SK-N-MC (cell line): Measurements from ENCODE around the gene XRCC6.
"Not testable (repeated sequence)": the region's sequence is repeated elsewhere in the genome, so short reads cannot be mapped to it uniquely, and the experiment has no call there.

Experiments
- EZH2 ChIP-seq: fragments of 200-600 bp; sonication (generic); IDR thresholded peaks from one replicate; pipeline ENCODE4 v1.6.1; 2017; ENCODE audit warnings: antibody characterized with exemption
- POLR2AphosphoS5 ChIP-seq: IDR thresholded peaks from 2 replicates; pipeline ENCODE4 v1.6.1; 2012; ENCODE audit warnings: mild to moderate bottlenecking, low read depth, low read length, borderline replicate concordance

- TF ChIP-seq POLR2AphosphoS5, EZH2: not testable (repeated sequence)
These were observed 27.6 kb upstream of the XRCC6 start for GRCh38 chr22:41593336-41593960.
